ENCODE measurements around the gene B4GALT3. TPM values are rescaled to one million over a fixed set of nuclear protein-coding genes. Genes with fewer than 3 reads are reported as not detected.

The B4GALT3 gene
- total RNA-seq, 1 donor from 2014 or later, result 44.0 TPM

- no peak for DNase-seq (ENCODE audit: low spot score)
- H3K36me3 Mint-ChIP-seq (ENCODE audit: low read depth, unreplicated experiment), result peaks cover 10% of the 10 kb centered on the region
- no peak overlapping the region for H3K4me3 Mint-ChIP-seq (ENCODE audit: unreplicated experiment)
- peaks cover 27% of the 10 kb centered on the region for H3K4me1 Mint-ChIP-seq (ENCODE audit: unreplicated experiment)
- no peaks in the 10 kb centered on the region for H3K9me3 Mint-ChIP-seq (ENCODE audit: unreplicated experiment)
- peaks cover 2% of the 10 kb centered on the region for H3K27me3 Mint-ChIP-seq (ENCODE audit: unreplicated experiment)
- H3K27ac Mint-ChIP-seq (ENCODE audit: unreplicated experiment), result no peak overlapping the region
- TF ChIP-seq CTCF (IDR thresholded peaks at IDR 0.05; ENCODE audit: unreplicated experiment), result no peak
Measured at GRCh38 chr1:161219078-161219892, 42.0 kb upstream of the B4GALT3 start.

- DNase-seq (ENCODE audit: low spot score), result no peak
- Mint-ChIP-seq H3K4me1 (ENCODE audit: unreplicated experiment) (peaks cover 27% of the 10 kb centered on the region), H3K4me3 (ENCODE audit: unreplicated experiment) (no peak overlapping the region), H3K27me3 (ENCODE audit: unreplicated experiment) (peaks cover 1% of the 10 kb centered on the region), H3K27ac (ENCODE audit: unreplicated experiment) (no peak overlapping the region), H3K36me3 (ENCODE audit: low read depth, unreplicated experiment) (peaks cover 18% of the 10 kb centered on the region), H3K9me3 (ENCODE audit: unreplicated experiment) (no peaks in the 10 kb centered on the region)
- no peak for TF ChIP-seq CTCF (IDR thresholded peaks at IDR 0.05; ENCODE audit: unreplicated experiment)
Measured at GRCh38 chr1:161218301-161219077, 41.2 kb upstream of the B4GALT3 start.

- Mint-ChIP-seq H3K27me3 (ENCODE audit: unreplicated experiment) (peaks cover 1% of the 10 kb centered on the region), H3K27ac (ENCODE audit: unreplicated experiment) (no peak overlapping the region), H3K9me3 (ENCODE audit: unreplicated experiment) (no peaks in the 10 kb centered on the region)
Measured at GRCh38 chr1:161217831-161218230, 40.5 kb upstream of the B4GALT3 start.

GRCh38 chr1:161216945-161217712, 39.8 kb upstream of the B4GALT3 start:
- Mint-ChIP-seq H3K4me1 (ENCODE audit: unreplicated experiment) (peaks cover 27% of the 10 kb centered on the region), H3K27ac (ENCODE audit: unreplicated experiment) (no peak overlapping the region), H3K27me3 (ENCODE audit: unreplicated experiment) (peaks cover 1% of the 10 kb centered on the region), H3K9me3 (ENCODE audit: unreplicated experiment) (no peaks in the 10 kb centered on the region), H3K36me3 (ENCODE audit: low read depth, unreplicated experiment) (peaks cover 26% of the 10 kb centered on the region), H3K4me3 (ENCODE audit: unreplicated experiment) (no peak overlapping the region)
- no peak for TF ChIP-seq CTCF (IDR thresholded peaks at IDR 0.05; ENCODE audit: unreplicated experiment)
- no peak for DNase-seq (ENCODE audit: low spot score)

More at GRCh38 chr1:161217831-161218230, 40.5 kb upstream of the B4GALT3 start:
- peaks cover 27% of the 10 kb centered on the region for H3K4me1 Mint-ChIP-seq (ENCODE audit: unreplicated experiment)
- no peak for TF ChIP-seq CTCF (IDR thresholded peaks at IDR 0.05; ENCODE audit: unreplicated experiment)
- no peak overlapping the region for H3K4me3 Mint-ChIP-seq (ENCODE audit: unreplicated experiment)
- H3K36me3 Mint-ChIP-seq (ENCODE audit: low read depth, unreplicated experiment), result peaks cover 24% of the 10 kb centered on the region
- no peak for DNase-seq (ENCODE audit: low spot score)
